NK-92 treated with Interleukin-12 subunit alpha and Interleukin-12 subunit beta, amount 100 ng/mL, for 24 hours (cell line): Measurements from ENCODE around the gene TMPRSS9.
"Not testable (repeated sequence)": the region's sequence is repeated elsewhere in the genome, so short reads cannot be mapped to it uniquely, and the experiment has no call there.

Experiments used
- DNase-seq: peaks from one replicate; lab custom pipeline; 2025; lab: John Stamatoyannopoulos, UW

TMPRSS9 gene

GRCh38 chr19:2462635-2463421, 102.8 kb downstream of the TMPRSS9 start:
- no peak for DNase-seq

GRCh38 chr19:2463694-2464093, 103.6 kb downstream of the TMPRSS9 start:
- not testable (repeated sequence) for DNase-seq

GRCh38 chr19:2464389-2464788, 104.3 kb downstream of the TMPRSS9 start:
- no peak for DNase-seq

- DNase-seq, result no peak
These were observed 108.5 kb downstream of the TMPRSS9 start for GRCh38 chr19:2468596-2468995.

GRCh38 chr19:2469102-2469914, 109.2 kb downstream of the TMPRSS9 start:
- no peak for DNase-seq

- not testable (repeated sequence) for DNase-seq
These were observed 109.8 kb downstream of the TMPRSS9 start for GRCh38 chr19:2469915-2470200.

GRCh38 chr19:2474232-2475017, 114.4 kb downstream of the TMPRSS9 start:
- DNase-seq, result peak; percentile 89

GRCh38 chr19:2475018-2475701, 115.1 kb downstream of the TMPRSS9 start:
- DNase-seq, result peak; percentile 65
